DOHH2 (cell line): ENCODE data around the gene CYTH3.

Experiments used
- H3F3A ChIP-seq: fragments of 200-600 bp; sonication (generic), shearing (Covaris generic); 2 replicates; pipeline ENCODE4 v1.6.0; 2016; ENCODE audit warnings: antibody characterized with exemption, mild to moderate bottlenecking; ENCODE audit not compliant: control insufficient read depth, insufficient read depth
- H3K27ac ChIP-seq: fragments of 200-600 bp; sonication (generic); 2 replicates; pipeline ENCODE4 v1.5.1; 2014; ENCODE audit warnings: low read depth, mild to moderate bottlenecking, low read length, moderate library complexity
- H3K27me3 ChIP-seq: fragments of 200-600 bp; sonication (generic); 2 replicates; pipeline ENCODE4 v1.6.1; 2014; ENCODE audit warnings: mild to moderate bottlenecking, low read length, mixed read lengths; ENCODE audit not compliant: control insufficient read depth
- H3K36me3 ChIP-seq: fragments of 200-600 bp; sonication (generic); 2 replicates; pipeline ENCODE4 v1.6.1; 2014; ENCODE audit warnings: mild to moderate bottlenecking, low read length, moderate library complexity, mixed read lengths; ENCODE audit not compliant: control insufficient read depth
- H3K4me1 ChIP-seq: fragments of 200-600 bp; sonication (generic); 2 replicates; pipeline ENCODE4 v1.6.1; 2014; ENCODE audit warnings: mild to moderate bottlenecking, low read length, mixed read lengths; ENCODE audit not compliant: control insufficient read depth
- H3K4me2 ChIP-seq: fragments of 200-600 bp; sonication (generic); 2 replicates; pipeline ENCODE4 v1.6.0; 2014; ENCODE audit warnings: mild to moderate bottlenecking, low read length, moderate library complexity
- H3K4me3 ChIP-seq: fragments of 200-600 bp; sonication (generic); 2 replicates; pipeline ENCODE4 v1.5.1; 2014; ENCODE audit warnings: mild to moderate bottlenecking, low read length, mixed read lengths
- H3K79me2 ChIP-seq: fragments of 200-600 bp; sonication (generic); 2 replicates; pipeline ENCODE4 v1.6.1; 2014; ENCODE audit warnings: mild to moderate bottlenecking, low read length, mixed read lengths; ENCODE audit not compliant: control insufficient read depth
- H3K9me2 ChIP-seq: fragments of 200-600 bp; sonication (generic); replicated peaks from 2 replicates; pipeline ENCODE4 v1.6.1; 2014; ENCODE audit warnings: mild to moderate bottlenecking, low read length, mixed read lengths; ENCODE audit not compliant: control insufficient read depth
- H3K9me3 ChIP-seq: fragments of 200-600 bp; sonication (generic); 2 replicates; pipeline ENCODE4 v1.6.1; 2014; ENCODE audit warnings: antibody characterized with exemption, low read length, mixed read lengths; ENCODE audit not compliant: control insufficient read depth, insufficient read depth
- H4K20me1 ChIP-seq: fragments of 200-600 bp; sonication (generic); 2 replicates; pipeline ENCODE4 v1.6.0; 2014; ENCODE audit warnings: low read depth, mild to moderate bottlenecking, antibody characterized with exemption, low read length, moderate library complexity; ENCODE audit not compliant: control insufficient read depth, insufficient read depth
- EZH2phosphoT487 ChIP-seq: fragments of 200-600 bp; sonication (generic); IDR thresholded peaks from 2 replicates; pipeline ENCODE4 v1.6.1; 2017; ENCODE audit warnings: borderline replicate concordance, mild to moderate bottlenecking, antibody characterized with exemption, low read length, moderate library complexity, mixed read lengths
- TF ChIP-seq, protein P1 (sequence below): fragments of 200-600 bp; sonication (generic); IDR thresholded peaks from one replicate; pipeline ENCODE4 v1.5.1; 2014; ENCODE audit warnings: antibody characterized with exemption, mild to moderate bottlenecking, low read depth, low read length; ENCODE audit not compliant: poor library complexity, severe bottlenecking

CYTH3 gene

GRCh38 chr7:6155596-6155995 lies 116.8 kb downstream of the CYTH3 start:
- Histone ChIP-seq H3K4me3 (no peak overlapping the region), H3K4me2 (no peak overlapping the region), H3K27me3 (no peaks in the 10 kb centered on the region), H3K36me3 (peaks cover 88% of the 10 kb centered on the region), H3K4me1 (no peaks in the 10 kb centered on the region), H3K27ac (no peak overlapping the region), H3K9me2 (no peaks in the 10 kb centered on the region), H3F3A (peaks cover 2% of the 10 kb centered on the region; the same call in 1 of the 2 replicates), H4K20me1 (peaks cover 8% of the 10 kb centered on the region; the same call in 1 of the 2 replicates), H3K9me3 (no peaks in the 10 kb centered on the region), H3K79me2 (0 out of 2 replicates have a peak, but pooled peaks cover 2% of the 10 kb centered on the region)
- TF ChIP-seq, protein P1, sequence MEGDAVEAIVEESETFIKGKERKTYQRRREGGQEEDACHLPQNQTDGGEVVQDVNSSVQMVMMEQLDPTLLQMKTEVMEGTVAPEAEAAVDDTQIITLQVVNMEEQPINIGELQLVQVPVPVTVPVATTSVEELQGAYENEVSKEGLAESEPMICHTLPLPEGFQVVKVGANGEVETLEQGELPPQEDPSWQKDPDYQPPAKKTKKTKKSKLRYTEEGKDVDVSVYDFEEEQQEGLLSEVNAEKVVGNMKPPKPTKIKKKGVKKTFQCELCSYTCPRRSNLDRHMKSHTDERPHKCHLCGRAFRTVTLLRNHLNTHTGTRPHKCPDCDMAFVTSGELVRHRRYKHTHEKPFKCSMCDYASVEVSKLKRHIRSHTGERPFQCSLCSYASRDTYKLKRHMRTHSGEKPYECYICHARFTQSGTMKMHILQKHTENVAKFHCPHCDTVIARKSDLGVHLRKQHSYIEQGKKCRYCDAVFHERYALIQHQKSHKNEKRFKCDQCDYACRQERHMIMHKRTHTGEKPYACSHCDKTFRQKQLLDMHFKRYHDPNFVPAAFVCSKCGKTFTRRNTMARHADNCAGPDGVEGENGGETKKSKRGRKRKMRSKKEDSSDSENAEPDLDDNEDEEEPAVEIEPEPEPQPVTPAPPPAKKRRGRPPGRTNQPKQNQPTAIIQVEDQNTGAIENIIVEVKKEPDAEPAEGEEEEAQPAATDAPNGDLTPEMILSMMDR, result no peak
- no peak for TF ChIP-seq EZH2phosphoT487

- Histone ChIP-seq H3K4me2 (no peak overlapping the region), H3K4me1 (no peaks in the 10 kb centered on the region), H4K20me1 (peaks cover 2% of the 10 kb centered on the region; the same call in 1 of the 2 replicates), H3K4me3 (no peak overlapping the region), H3K79me2 (0 out of 2 replicates have a peak, but pooled peaks cover 2% of the 10 kb centered on the region), H3F3A (no peaks in the 10 kb centered on the region), H3K27me3 (no peaks in the 10 kb centered on the region), H3K27ac (no peak overlapping the region), H3K36me3 (peaks cover 88% of the 10 kb centered on the region), H3K9me3 (no peaks in the 10 kb centered on the region), H3K9me2 (no peaks in the 10 kb centered on the region)
- no peak for TF ChIP-seq EZH2phosphoT487
- TF ChIP-seq, protein P1, result no peak
These were observed 117.7 kb downstream of the CYTH3 start for GRCh38 chr7:6154542-6155404.

- Histone ChIP-seq H3K4me2 (no peak overlapping the region), H3K27ac (no peak overlapping the region), H3K9me2 (no peaks in the 10 kb centered on the region), H3K9me3 (no peaks in the 10 kb centered on the region), H3K79me2 (0 out of 2 replicates have a peak, but pooled peaks cover 2% of the 10 kb centered on the region), H4K20me1 (no peaks in the 10 kb centered on the region), H3K4me3 (no peak overlapping the region), H3K27me3 (no peaks in the 10 kb centered on the region), H3F3A (no peaks in the 10 kb centered on the region), H3K4me1 (no peaks in the 10 kb centered on the region), H3K36me3 (peaks cover 88% of the 10 kb centered on the region)
- no peak for TF ChIP-seq EZH2phosphoT487
- TF ChIP-seq, protein P1, result no peak
These were observed 118.5 kb downstream of the CYTH3 start for GRCh38 chr7:6153646-6154541.
